ENCODE results near the gene SGCG.
"Not testable (repeated sequence)": the region's sequence is repeated elsewhere in the genome, so short reads cannot be mapped to it uniquely, and the experiment has no call there.

Gene SGCG, protein sequence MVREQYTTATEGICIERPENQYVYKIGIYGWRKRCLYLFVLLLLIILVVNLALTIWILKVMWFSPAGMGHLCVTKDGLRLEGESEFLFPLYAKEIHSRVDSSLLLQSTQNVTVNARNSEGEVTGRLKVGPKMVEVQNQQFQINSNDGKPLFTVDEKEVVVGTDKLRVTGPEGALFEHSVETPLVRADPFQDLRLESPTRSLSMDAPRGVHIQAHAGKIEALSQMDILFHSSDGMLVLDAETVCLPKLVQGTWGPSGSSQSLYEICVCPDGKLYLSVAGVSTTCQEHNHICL

DNA sequence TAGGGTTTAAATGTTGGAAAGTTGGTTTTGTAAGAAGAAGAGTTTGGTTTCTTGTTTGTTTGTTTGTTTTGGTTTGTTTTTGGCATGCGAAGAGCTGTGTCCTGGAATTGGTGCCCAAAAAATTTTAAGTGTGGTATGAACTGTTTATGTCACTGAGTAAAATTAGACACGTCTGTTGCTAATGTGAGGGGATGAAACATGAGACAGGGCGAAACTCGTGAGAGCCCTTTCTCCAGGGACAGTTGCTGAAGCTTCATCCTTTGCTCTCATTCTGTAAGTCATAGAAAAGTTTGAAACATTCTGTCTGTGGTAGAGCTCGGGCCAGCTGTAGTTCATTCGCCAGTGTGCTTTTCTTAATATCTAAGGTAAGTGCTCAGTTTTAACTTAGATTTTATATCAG lies at the start of gene SGCG:
SGCG (plus strand) TSS at position 269 of the 400 bp plus-strand sequence. CDS start 22,716 bp downstream, outside the sequence.
- DNase-seq (ENCODE audit: low spot score), result no peak

DNA sequence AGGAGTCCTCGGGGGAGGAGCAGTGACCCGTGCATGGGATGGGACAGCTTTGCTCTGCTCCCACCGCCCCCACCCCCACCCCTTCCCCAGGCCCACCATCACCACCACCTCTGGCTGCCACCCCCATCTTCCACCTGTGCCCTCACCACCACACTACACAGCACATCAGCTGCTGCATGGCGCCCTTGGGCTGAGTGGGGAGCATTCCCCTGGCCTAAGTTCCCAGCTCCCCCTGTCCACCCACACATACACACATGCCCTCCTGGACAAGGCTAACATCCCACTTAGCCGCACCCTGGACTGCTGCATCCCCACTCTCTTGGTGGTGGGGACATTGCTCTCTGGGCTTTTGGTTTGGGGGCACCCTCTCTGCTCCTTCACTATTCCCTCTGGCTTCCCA lies 46.2 kb upstream of the SGCG start:
- no peak for DNase-seq (ENCODE audit: low spot score)

DNA sequence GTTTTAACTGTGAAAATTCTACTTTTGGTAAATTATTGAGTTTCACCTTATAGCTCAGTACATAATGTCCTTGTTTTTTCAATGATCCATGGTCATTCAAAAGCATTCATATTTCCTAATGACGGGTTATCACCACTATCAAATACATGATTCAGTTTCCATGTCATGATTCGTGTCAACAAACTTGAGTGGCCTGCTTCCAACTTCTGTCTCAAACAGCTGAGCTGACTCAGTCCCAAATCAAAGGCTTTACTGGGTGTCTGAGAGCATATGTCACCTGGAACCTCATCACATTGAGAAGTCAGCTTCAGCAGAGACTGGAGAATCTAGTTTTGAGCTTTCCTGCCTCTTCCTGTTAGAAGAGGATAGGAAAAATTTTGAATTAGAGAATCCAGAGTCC lies 40.3 kb upstream of the SGCG start:
- no peak for DNase-seq (ENCODE audit: low spot score)

DNA sequence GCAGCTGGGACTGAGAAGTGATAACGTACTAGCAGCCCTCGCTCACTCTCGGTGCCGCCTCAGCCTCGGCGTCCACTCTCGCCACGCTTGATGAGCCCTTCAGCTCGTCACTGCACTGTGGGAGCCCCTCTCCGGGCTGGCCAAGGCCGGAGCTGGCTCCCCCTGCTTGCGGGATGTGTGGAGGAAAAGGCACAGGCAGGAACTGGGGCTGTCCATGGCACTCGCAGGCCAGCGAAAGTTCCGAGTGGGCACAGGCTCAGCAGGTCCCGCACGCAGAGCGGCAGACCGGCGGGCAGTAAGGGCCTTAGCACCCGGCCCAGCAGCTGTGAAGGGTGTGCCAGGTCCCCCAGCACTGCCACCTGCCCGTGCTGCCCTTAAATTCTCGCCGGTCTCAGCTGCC lies 38.8 kb upstream of the SGCG start:
- no peak for DNase-seq (ENCODE audit: low spot score)

DNA sequence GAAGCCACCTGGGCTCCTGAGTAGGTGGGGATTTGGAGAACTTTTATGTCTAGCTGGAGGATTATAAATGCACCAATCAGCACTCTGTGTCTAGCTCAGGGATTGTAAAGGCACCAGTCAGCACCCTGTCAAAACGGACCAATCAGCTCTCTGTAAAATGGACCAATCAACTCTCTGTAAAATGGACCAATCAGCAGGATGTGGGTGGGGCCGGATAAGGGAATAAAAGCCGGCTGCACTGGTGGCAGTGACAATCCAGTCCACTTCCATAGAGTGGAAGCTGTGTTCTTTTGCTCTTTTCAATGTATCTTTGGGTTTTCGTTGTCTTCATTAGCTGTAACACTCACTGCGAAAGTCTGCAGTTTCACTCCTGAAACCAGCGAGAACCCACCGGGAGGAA lies 38.2 kb upstream of the SGCG start:
- DNase-seq (ENCODE audit: low spot score), result not testable (repeated sequence)

DNA sequence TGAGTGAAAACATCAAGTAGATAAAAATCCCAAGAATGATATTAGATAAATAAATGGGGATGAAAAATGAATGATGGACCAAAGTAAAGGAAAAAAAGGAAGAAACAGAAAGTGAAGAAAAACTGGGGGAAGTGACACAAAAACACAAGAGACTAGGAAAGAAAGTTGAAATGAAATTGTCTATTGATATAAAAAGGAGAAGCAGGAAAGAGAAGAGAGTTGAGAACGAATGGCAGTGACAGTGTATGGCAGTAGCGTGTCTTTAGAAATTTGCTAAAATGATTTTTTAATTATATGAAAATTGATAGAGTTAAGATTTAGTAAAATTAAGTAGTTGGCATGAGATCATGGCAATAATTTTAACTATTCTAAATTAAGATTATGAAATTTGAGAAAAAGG lies 36.3 kb upstream of the SGCG start:
- no peak for DNase-seq (ENCODE audit: low spot score)

DNA sequence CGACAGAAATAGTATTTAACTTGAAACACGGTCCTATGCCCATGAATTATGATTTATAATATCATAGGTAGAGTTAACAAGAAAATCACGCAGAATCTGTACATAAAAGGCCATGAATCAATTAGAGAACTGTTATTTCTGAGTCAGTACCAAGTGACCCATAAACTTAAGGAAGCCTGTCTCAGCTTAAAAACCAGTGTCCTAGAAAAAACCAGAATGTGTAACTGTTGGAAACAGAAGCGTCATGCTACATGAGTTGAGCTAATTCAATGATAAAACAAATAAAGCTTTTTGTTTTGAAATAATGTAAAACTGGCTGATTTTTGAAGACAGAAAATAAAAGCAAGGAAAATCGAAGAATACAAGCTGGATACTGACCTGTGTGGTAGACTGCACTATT lies 34.8 kb upstream of the SGCG start:
- DNase-seq (ENCODE audit: low spot score), result no peak

DNA sequence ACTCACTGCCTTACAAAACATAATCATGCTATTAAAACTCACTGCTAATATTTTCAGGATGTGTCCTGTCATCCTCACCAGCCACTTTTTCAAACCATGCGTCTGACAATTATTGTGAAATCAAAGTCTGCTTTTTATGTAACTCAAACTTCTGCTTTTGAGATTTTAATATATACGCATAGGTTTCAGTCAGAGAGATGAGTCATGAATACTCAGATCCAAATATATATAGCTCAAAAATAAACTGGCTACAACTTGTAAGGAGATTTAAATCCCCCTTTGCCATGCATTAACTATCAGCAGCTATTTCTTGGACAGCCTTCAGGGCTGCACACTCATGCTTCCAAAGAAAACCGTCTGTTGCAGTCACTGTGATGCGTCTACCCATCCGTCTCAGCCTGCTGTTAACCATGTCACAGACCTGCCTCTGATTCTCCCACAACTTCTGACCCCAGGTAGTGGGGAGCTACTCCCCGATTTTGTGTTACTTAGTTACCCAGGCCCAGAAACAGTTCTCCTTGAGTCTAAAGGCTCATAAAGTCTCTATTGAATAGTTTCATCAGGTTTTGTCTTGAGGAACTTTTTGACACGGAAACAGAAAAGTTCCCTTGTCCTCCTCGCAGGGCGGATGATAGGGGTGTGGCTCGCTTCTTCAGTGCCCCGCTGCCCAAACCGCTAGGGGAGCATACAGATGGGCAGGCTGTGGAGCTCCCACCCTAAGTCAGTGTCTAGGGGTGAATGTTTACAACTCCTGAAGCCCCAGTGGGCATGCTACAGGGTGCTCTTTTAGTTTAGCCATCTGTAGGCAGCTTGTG lies 33.8 kb upstream of the SGCG start:
- DNase-seq (ENCODE audit: low spot score), result no peak

DNA sequence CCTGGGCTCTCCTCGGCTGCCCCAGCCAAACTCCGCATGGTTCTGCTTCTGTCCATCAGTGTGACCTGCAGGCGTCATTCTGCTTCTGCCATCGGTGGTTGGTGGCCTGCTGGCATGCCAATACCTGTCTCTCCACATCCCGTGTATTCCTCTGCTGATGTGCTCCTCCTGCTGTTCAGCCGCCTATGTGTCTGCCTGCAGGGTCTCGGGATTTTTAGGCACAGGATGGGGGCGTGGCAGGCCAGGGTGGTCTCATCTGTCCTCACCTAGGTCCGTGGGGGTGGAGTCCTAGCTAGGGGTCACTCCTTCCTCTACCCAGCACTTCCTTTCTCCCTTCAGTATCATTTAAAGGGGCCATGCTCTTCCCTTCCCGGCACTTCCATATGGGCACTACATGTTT lies 33.0 kb upstream of the SGCG start:
- DNase-seq (ENCODE audit: low spot score), result no peak

DNA sequence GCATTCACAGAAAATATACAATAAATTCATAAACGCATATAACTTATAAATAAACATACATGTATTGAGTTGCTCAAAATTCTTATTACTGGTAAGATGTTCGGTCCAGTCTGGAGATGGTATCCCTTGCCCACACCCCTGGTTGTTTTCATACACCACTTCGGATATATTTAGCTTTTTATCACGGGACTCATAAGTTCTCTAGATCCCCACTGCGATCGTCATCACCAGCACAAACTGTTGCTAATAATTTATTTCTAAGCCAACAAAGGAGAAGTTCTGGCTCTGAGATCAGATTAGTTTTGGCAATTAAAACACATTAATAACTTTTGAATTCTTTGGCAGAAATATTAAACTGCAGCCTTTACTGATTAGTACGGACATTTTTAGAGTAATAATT lies 23.0 kb upstream of the SGCG start:
- DNase-seq (ENCODE audit: low spot score), result no peak

DNA sequence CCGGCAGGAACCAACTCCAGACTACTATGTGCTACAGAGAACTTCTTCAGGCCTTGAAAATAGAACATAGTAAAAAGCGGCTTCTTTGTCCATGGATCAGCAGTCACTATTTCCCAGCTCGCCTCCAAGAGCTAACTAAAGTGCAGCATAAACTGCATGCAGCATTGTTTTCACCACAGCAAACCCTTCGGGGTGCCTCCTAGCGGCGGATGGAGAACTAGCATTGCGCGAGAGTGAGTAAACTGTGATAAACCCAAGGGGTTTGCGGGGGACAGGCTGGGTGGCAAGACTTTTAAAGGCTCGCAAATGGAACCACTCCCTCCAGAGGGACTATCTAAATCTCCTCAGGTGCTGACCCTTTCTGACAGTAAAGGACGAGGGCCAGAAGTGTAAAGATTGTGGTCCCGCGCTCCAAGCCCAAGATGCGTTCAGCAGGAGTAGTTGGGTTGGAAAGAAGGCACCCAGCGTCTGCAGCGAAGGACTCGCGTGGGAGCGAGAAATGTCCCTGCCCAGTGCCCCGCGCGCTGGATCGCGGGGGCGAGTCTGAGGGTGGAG lies 21.5 kb upstream of the SGCG start:
- DNase-seq (ENCODE audit: low spot score), result no peak

DNA sequence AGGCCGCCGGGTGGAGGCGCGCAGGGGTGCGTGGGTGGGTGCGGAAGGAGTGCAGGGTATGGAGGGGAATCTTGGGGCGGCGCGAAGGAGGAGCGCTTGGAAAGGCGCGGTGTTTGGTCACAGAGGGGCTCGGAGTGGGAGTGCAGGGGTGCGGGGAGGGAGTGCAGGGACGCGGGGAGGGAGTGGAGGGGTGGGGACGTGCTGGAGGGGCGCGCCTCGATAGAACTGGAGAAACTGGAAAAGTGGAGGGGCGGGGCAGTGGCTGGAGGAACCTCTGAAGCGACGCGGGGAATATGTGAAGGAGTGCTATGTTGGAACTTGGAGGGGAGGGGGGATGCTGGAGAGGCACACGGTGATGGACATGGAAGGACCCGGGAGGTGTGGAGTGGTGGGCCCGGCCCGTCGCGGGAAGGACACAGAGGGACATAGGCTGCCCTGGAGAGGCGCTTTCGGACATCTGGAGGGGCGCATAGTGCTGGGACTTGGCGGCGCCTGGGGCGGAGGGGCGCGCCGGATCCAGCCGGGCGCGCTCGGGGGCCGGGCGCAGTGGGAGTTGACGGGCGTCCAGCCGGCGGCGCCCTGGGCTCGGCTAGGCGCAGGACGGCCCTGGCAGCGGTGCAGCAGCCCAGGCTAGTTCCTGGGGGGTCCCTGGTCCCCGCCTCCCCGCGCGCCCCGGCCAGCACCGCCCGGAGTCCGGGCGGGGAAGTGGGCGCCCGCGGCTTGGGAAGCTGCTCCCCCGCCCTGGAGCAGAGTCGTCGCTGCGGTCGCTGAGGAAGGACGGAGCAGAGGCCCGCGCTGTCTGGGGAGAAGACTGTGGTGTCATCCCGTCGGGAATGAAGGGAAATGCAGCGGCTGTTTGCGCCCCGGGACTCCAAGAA lies 20.8 kb upstream of the SGCG start:
- DNase-seq (ENCODE audit: low spot score), result no peak

DNA sequence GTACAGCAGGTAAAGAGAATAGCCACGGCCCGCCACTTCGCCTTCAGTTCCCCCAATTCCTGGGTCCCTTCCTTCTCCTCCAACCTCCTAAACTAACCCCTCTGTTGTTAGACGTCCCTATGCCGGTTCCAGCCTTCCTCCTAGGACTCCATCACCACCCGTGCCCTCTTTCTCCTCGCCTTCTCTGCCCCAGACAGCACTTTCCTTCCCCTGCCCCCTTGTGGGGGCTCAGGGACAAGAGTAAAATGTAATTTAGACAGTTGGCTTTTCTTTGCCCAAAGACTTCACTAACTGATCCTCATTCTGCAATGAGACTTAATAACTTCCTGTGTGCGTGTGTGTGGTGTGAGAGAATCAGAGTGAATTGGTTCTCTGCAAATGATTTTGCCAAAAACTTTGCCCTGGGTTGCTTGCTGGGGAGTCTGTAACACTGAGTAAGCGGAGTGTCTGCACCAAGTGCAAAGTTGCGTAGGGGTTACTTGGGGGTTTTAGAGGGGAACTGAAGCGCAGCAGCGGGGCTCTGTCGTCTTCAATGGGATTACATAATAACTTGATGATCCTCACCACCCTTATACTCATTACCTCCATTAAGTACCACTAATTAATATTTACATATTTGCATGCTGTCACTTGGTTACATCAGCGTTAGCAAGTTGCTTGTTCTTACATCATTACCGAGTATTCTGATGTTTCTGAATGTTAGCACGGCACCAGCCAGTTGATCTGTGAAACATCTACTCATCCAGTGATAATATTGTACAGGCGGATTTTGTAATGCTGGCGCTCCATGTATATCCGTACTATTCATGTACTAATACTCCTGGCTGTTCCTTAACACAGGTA lies 19.9 kb upstream of the SGCG start:
- DNase-seq (ENCODE audit: low spot score), result no peak

DNA sequence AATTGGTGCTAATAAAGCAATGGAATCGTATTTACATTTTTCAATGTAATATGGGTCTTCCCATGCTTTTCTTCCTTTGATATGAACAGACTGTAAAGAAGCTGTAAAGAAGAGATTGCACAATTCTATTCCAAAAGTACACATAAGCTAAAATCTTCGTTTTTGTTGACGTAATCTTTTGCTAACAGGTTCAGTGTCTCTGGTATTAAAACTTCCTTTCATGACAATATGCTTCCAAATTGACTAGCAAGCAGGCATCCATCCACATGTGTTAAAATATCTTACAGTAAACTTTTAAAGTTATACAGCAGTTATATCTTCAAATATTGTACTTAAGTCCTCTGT lies 19.3 kb upstream of the SGCG start:
- no peak for DNase-seq (ENCODE audit: low spot score)

DNA sequence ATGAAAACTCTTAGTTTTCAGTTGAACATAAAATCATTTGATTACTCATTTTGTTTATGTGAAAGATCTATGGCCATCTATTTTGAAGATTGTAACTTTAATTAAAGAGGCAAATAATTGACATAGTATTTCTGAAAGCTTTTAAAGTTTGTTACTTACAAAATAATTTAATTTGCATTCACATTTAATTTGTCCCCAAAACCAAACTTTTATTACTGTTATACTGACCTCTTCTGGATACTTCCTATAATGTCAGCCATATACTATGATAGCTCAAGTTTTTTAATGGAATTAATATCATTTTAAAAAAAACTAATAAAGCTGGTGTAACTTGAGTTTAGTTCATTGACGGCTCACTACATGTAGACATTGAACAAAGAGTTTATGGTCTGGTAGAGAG lies 4.9 kb upstream of the SGCG start:
- DNase-seq (ENCODE audit: low spot score), result no peak

DNA sequence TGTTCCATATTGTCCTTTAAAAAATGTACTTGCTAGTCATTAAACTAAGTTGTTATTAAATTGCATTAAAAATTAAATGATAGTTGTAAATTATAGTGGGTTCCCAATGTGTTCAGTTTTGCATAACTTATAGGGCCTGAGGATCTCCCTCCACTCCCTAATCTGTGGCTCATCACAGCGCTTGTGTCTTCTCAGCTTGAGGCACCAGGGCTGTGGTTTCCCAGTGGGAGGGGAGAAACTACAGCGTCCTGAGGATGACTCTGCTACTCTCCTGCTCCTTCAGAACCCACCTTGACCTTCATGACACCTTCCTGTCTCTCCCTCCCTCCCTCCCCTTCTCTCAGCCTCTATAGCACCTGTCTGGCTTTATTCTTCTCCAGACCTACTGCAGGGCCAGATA lies 1.4 kb downstream of the SGCG start:
- no peak for DNase-seq (ENCODE audit: low spot score)

DNA sequence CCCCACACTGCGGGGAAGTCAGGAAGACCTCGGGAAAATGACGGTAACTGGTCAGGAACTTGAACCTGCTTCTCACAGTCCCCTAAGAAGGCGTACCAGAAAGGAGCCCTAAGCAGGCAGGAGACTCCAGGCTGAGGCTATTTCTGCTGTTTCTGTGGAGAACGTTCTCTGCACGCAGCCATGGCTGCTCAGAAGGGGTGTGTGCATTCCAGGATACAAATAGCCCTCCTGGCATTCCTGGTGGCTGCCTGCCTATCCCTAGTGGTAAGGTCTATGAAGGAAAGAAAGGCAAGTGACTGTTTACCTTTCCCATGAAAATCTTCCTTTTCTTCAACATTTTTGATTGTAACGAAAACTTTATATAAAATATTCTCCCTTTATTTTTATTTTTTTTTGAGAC lies 2.5 kb downstream of the SGCG start:
- no peak for DNase-seq (ENCODE audit: low spot score)

DNA sequence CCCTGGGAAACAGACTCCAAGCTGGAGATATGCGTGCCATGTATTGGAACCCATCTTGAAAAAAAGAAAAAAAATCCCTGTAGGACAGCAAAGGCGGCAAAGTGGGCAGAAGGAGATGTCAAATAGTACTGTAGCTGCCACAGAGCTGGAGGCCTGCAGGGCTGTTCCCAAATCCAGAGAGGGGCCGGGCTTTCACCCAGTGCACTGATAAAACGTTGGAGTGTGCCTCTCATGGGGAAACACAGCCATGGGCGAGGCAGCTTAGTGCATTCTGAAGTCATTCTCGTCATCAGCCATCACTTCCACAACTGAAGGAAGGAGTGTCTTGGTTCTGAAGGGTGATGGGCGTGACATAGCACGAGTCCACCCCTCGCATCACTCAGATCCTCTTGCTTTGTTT lies 4.8 kb downstream of the SGCG start:
- no peak for DNase-seq (ENCODE audit: low spot score)

DNA sequence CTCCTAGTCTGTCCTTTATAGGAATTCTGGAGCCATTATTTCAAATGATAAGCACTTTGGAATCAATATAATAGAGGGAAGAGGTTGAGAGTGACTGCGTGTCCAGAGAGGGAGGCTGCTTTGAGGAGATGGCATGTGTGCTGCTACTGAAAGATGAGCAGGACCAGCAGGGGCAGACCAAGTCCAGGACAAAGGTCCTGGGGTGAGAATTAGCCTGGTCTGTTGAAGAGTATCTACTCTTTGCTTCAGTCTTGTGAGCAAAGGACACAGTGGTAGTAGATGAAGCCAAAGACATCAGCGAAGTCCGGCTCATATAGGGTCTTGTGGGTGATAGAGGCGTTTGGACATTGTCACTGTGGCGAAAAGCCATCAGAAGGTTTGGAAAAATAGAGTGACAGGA lies 21.1 kb downstream of the SGCG start:
- DNase-seq (ENCODE audit: low spot score), result no peak

DNA sequence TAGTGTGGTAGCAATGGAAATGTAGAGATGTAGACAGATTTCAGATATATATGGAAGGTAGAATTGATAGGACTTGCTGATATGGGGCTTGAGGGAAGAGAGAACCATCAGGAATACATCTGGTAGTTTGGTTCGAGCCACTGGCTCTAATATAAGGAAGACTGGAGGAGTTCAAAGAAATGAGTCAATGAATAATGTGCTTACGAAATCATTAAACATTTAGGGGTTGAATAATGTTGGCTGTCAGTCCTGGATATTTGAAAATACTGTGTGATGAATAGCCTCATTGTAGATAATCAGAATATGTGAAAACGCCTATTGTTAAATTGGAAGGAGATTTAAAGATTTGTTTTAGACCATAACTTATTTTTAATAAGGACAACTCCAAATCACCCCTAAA lies 21.6 kb downstream of the SGCG start:
- DNase-seq (ENCODE audit: low spot score), result no peak

DNA sequence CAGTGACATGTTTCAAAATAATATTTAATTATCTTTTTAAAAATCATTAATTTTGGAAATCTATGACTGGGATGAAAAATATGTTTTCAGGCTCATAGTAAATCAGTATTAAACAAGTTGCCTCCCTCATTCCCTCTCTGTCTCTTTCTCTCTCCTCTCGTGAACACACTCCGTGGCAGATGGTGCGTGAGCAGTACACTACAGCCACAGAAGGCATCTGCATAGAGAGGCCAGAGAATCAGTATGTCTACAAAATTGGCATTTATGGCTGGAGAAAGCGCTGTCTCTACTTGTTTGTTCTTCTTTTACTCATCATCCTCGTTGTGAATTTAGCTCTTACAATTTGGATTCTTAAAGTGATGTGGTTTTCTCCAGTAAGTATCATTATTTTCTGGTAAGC lies 22.7 kb downstream of the SGCG start:
- DNase-seq (ENCODE audit: low spot score), result no peak

DNA sequence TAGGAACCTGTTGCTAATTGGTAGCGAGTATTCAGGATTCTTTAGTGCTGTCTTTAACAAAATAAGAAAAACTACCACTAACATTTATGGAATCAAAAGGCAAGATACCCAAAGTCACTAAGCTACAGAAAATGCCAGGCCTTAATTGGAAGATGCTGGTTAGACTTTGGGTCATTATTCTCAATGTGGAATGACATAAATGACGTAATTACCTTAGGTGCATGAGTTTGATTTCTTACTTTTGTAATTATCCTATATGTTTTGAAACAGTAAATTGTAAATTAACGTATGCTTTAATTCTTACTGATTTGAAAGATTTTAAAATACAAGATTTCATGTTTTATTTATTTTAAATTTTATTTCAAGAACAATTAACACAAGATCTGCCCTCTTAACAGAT lies 25.0 kb downstream of the SGCG start:
- DNase-seq (ENCODE audit: low spot score), result no peak

Measured in CD4-positive, alpha-beta T cell treated with Interleukin-6 at 100 ng/mL for 8 hours (primary cell).